ENCODE results near the gene SLC18B1.

SLC18B1 gene
- long read RNA-seq, donor 1, transcript SLC18B1-201 (14 exons, 2,368 nt): major isoform, 6 of 5,265 reads
- long read RNA-seq, donor 1, partial matches to known transcripts: 5,070 of 5,265 reads
- long read RNA-seq, donor 1, other reads (novel, unspliced or antisense): 189 of 5,265 reads
- long read RNA-seq, donor 2, partial matches to known transcripts: 659 of 4,286 reads
- long read RNA-seq, donor 2, other reads (novel, unspliced or antisense): 3,625 of 4,286 reads
- long read RNA-seq, donor 3, partial matches to known transcripts: 6 of 10 reads
- long read RNA-seq, donor 3, other reads (novel, unspliced or antisense): 0 of 10 reads
- long read RNA-seq, donor 4, partial matches to known transcripts: 5 of 9 reads
- long read RNA-seq, donor 4, other reads (novel, unspliced or antisense): 0 of 9 reads
- long read RNA-seq, donor 5, transcript SLC18B1-201 (14 exons, 2,368 nt): major isoform, 8 of 4,933 reads
- long read RNA-seq, donor 5, partial matches to known transcripts: 4,749 of 4,933 reads
- long read RNA-seq, donor 5, other reads (novel, unspliced or antisense): 176 of 4,933 reads
- long read RNA-seq, donor 6, transcript SLC18B1-201 (14 exons, 2,368 nt): major isoform, 6 of 3,846 reads
- long read RNA-seq, donor 6, partial matches to known transcripts: 640 of 3,846 reads
- long read RNA-seq, donor 6, other reads (novel, unspliced or antisense): 3,200 of 3,846 reads
- long read RNA-seq, donor 7, transcript SLC18B1-201 (14 exons, 2,368 nt): major isoform, 7 of 6,924 reads
- long read RNA-seq, donor 7, partial matches to known transcripts: 6,711 of 6,924 reads
- long read RNA-seq, donor 7, other reads (novel, unspliced or antisense): 206 of 6,924 reads
- long read RNA-seq, donor 8, transcript SLC18B1-201 (14 exons, 2,368 nt): major isoform, 5 of 3,191 reads
- long read RNA-seq, donor 8, partial matches to known transcripts: 864 of 3,191 reads
- long read RNA-seq, donor 8, other reads (novel, unspliced or antisense): 2,322 of 3,191 reads

DNA sequence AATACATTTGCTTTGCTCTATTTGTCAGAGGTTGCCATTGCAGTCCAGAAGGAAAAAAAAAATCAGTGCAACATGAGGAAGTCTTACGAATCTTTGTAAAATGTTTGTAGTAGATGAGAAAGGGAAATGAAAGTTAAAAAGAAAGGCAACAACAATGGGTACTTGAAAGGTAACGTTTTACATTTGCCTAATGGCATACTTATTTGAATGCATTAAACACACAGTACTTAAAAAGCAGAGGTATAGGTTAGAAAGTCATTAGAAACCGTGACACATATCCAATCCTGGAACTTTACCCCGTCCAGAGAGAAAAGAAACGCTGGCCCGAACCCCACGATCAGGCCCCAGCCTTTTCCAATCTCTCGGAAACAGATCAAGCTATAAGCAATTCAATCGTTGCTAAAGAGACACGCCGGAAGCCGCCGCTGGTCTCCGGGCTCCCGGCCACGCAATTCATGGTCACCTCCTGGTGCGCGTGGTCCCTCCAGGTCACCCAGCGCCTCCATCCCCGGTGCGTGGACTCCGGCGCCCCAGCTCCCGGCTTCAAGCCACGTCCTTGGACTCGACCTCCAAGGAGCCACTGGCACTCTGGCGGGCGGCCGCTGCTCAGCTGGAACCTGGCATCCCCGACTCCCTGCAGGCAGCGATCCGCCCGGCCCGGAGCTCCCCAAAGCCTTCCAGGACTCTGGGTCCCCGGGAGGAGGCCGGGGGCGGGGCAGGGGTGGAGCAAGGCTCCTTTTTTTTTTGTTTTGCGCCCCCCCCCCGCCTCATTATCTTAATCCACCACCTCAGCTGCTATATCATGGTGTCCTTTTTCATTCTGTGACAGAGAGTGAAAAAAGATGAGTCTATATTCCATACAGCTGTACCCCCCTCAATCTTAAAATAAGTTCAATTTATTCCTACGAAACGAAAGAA lies at the start of gene SLC18B1:
SLC18B1 (minus strand) TSS at position 687 of the 918 bp plus-strand sequence; CDS start at position 506, 181 bp downstream.
- DNase-seq: peak; percentile 84

- DNase-seq: no peak
Measured at GRCh38 chr6:132843316-132844035, 45.0 kb upstream of the SLC18B1 start.

GRCh38 chr6:132841966-132842365 lies 43.5 kb upstream of the SLC18B1 start:
- no peak for DNase-seq

DNA sequence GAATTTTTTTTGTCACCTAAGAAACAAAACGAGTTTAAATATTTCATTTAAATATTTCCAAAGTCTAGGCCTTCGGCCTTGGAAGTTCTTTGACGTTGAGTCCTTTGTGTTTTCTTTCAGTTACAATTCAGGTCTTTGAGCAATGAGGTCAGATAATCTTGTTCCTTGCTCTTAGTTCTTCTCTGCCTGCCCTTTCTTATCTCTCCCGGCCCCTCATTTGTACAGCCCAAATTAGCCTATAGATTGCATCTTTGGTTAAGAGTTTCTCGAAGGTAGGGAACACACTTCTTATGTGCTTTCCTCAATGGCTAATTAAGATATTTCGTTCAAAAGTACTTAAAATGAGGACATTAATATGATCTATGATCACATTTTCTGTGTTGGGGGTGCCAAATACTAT lies 34.5 kb upstream of the SLC18B1 start:
- DNase-seq: no peak

- peak; percentile 19 for DNase-seq
Measured at GRCh38 chr6:132830334-132830751, 31.9 kb upstream of the SLC18B1 start.

DNA sequence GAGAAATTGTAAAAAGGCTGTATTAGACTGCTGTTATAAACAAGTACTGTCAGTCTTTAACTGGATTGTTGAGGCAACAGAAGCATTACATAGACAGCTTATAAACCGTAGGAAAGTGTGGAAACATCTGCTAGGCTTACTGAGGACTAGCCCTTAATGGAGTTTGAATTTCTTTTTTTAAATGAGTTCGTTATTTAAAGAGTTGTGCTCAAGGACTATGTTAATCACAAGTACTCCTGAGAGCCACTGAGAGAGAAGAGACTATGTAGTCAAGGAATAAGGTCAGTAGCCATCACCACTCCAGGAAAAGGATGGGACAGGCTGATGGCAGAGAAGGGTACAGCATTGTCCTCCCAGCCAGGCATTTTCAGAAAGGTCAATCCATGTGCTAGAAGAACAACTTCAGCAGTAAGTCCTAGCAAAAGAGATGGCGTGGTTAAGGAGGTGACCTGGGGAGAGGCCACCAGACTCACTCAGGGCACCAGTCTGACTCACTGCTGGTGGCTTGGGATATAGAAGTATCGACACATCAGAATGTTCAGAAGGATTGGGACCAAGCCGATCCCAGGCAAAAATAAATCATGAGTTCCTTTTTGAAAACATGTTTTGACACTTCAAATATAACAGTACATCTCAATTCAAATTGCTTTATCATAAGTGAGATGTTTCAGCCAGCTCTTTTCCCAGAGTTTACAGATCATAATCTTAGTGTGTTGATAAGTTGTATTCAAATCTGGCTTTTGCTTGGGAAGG lies 22.4 kb upstream of the SLC18B1 start:
- DNase-seq: no peak

GRCh38 chr6:132819405-132820161 lies 21.1 kb upstream of the SLC18B1 start:
- no peak for DNase-seq

DNA sequence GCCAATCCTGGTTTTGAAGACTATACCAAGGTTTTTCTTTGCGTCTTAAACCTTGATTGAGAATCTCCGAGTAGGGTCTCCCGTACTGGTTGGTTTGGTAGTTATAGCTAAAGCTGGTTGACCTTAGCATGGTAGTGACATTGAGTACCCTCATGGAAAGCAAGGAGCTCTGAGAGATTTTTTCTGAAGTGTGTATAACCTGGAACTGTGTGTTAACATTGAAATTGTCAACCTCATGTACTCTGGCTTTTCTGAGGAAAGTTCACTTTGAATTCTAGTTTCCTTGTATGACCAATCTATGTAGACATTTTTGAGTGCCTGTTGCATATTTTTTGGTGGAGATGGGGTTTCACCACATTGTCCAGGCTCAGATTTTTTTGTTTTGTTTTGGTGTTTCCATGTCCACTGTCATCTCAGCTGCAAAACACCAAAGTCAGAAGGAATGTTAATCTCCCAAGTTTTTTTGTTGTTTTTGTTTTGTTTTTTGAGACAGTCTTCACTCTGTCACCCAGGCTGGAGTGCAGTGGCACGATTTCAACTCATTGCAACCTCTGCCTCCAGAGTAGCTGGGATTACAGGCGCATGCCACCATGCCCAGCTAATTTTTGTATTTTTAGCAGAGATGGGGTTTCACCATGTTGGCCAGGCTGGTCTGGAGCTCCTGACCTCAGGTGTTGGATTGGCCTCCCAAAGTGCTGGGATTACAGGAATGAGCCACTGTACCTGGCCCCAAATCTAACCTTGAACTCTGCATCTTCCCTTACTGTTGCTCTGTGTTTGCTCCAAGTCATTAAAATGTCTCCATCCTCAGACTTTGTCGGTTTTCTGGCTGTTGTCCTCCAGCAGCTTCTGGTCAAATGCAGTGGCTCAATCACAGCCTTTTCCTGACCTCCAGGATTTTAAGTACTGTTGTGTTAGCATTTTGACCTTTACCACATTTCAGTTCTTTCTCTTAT lies 20.2 kb upstream of the SLC18B1 start:
- no peak for DNase-seq

- no peak for DNase-seq
Measured at GRCh38 chr6:132817554-132818403, 19.3 kb upstream of the SLC18B1 start.

DNA sequence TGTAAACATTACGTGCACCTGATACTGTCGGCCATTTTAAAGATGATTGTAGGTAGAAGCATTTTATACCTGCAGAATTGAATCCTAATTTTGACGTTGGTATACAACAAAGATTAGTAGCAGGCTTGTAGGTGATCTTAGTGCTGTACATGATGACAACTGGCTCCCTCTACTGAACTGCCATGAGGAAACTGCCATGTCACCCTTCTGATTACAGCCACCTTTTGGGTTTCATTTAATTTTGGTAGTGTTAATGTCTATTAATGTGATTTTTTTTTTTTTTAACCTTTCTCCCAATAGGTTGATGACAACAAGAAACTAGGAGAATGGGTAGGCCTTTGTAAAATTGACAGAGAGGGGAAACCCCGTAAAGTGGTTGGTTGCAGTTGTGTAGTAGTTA lies 18.2 kb upstream of the SLC18B1 start:
- no peak for DNase-seq

GRCh38 chr6:132814716-132815570 lies 16.5 kb upstream of the SLC18B1 start:
- no peak for DNase-seq

GRCh38 chr6:132813173-132813856 lies 14.9 kb upstream of the SLC18B1 start:
- DNase-seq: peak; percentile 79

DNA sequence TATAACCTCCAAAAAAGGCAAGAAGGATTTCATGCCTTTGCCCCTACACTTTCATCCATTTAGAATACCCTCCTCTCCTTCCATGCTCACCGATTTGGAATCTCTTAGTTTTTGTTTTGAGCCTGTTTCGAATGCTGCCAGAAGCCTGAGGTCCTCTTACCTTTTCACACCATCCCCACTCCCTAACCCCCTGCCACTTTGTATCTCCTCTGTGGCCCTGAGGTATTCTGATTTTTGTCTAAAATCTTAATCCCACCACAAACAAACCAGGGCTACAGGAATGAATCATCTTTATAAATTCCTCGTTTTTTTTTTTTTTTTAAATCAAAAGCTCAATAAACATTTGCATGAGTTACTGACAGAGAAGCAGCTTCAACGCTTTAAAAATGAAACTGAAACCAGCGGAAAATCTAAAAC lies 14.3 kb upstream of the SLC18B1 start:
- DNase-seq: no peak

- no peak for DNase-seq
Measured at GRCh38 chr6:132812255-132812732, 13.9 kb upstream of the SLC18B1 start.

GRCh38 chr6:132811276-132811675 lies 12.8 kb upstream of the SLC18B1 start:
- DNase-seq: no peak

GRCh38 chr6:132805548-132805947 lies 7.1 kb upstream of the SLC18B1 start:
- no peak for DNase-seq

Data from right kidney (tissue), 9 donors.